ENCODE results near the gene TLE3. TPM values are rescaled to one million over a fixed set of nuclear protein-coding genes. Genes with fewer than 3 reads are reported as not detected.
"Not testable (repeated sequence)": the region's sequence is repeated elsewhere in the genome, so short reads cannot be mapped to it uniquely, and the experiment has no call there.

TLE3 gene
- total and polyA plus RNA-seq, 10 donors: 23.7 to 141 (median 104) TPM

DNA sequence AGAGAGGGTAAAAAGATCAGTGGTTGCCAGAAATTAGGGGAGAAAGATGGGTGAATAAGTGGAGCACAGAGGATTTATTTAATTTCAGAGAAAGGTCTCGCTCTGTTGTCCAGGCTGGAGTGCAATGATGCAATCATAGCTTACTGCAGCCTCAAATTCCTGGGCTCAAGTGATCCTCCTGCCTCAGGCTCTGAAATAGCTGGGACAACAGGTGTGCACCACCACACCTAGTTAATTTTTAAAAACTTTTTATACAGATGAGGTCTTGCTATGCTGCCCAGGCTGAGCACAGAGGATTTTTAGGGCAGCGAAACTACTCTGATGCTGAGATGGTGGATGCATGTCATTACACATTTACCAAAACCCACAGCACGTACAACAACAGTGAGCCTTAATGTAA lies 20.9 kb upstream of the TLE3 start:
- Histone ChIP-seq H3K4me3 (no peak overlapping the region), H3K4me1 (peaks cover 3 to 22% (median 8%) of the 10 kb centered on the region in 6 donors), H3K36me3 (no peaks in the 10 kb centered on the region), H3K9me3 (no peaks in the 10 kb centered on the region), H3K27ac (no peak overlapping the region), H3K27me3 (replicated peaks in 1 of 7) (peaks cover 0 to 23% (median 0%) of the 10 kb centered on the region in 7 donors)
- no peak for DNase-seq
- no peak for TF ChIP-seq POLR2AphosphoS5 (IDR thresholded peaks at IDR 0.05)
- TF ChIP-seq POLR2A (IDR thresholded peaks at IDR 0.05): no peak
- no peak for TF ChIP-seq CTCF (IDR thresholded peaks at IDR 0.05 in 8 of 11, conservative IDR thresholded peaks at IDR 0.05 in 3 of 11)
- intact Hi-C loops (cut with DNase I; ENCODE audit: low total_unique reads): no loop called here
- WGBS, 5 donors: 87 to 99% (median 95%) methylated on average over 3 of the region's 3 CpGs

- intact Hi-C loops (cut with DNase I; ENCODE audit: low total_unique reads): no loop called here
- Histone ChIP-seq H3K27me3 (replicated peaks in 1 of 7) (peaks cover 0 to 26% (median 0%) of the 10 kb centered on the region in 7 donors), H3K4me3 (no peak overlapping the region), H3K27ac (no peak overlapping the region), H3K9me3 (no peaks in the 10 kb centered on the region), H3K4me1 (peaks cover 8 to 39% (median 20%) of the 10 kb centered on the region in 6 donors), H3K36me3 (no peaks in the 10 kb centered on the region)
- no peak for TF ChIP-seq CTCF (IDR thresholded peaks at IDR 0.05 in 8 of 11, conservative IDR thresholded peaks at IDR 0.05 in 3 of 11)
- TF ChIP-seq POLR2A (IDR thresholded peaks at IDR 0.05): no peak
- 68 to 92% (median 80%) methylated on average over 3 of the region's 3 CpGs for WGBS, 5 donors
- no peak for DNase-seq
Measured at GRCh38 chr15:70116317-70116716, 18.6 kb upstream of the TLE3 start.

DNA sequence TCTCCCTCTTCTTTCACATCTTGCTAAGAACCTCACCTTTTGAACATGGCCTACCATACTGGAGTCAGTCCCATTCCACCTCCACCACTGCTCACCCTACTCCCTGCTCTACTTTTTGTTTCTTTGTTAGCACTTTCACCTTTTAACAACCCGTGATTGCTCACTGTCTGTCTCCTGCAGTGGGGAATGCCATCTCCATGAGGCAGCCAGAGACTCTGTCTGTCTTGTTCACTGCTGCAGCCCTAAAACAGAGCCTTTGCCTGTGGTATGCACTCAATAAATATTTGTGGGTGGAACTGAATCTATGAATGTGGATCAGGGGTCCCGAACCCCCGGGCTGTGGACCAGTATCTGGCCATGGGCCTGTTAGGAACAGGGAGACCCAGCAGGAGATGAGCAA lies 16.5 kb upstream of the TLE3 start:
- Histone ChIP-seq H3K4me3 (no peak overlapping the region), H3K36me3 (no peaks in the 10 kb centered on the region), H3K4me1 (peaks cover 8 to 42% (median 23%) of the 10 kb centered on the region in 6 donors), H3K27ac (peak overlapping the region in 4 of 8 donors; percentile 29 to 70 (median 56)), H3K9me3 (no peaks in the 10 kb centered on the region), H3K27me3 (replicated peaks in 1 of 7) (peaks cover 0 to 26% (median 0%) of the 10 kb centered on the region in 7 donors)
- no peak for DNase-seq
- intact Hi-C loops (cut with DNase I; ENCODE audit: low total_unique reads): no loop called here
- no peak for TF ChIP-seq CTCF (IDR thresholded peaks at IDR 0.05 in 8 of 11, conservative IDR thresholded peaks at IDR 0.05 in 3 of 11)
- TF ChIP-seq POLR2AphosphoS5 (IDR thresholded peaks at IDR 0.05): no peak
- TF ChIP-seq POLR2A (IDR thresholded peaks at IDR 0.05): no peak
- 84 to 90% (median 87%) methylated on average over 3 of the region's 3 CpGs for WGBS, 5 donors

DNA sequence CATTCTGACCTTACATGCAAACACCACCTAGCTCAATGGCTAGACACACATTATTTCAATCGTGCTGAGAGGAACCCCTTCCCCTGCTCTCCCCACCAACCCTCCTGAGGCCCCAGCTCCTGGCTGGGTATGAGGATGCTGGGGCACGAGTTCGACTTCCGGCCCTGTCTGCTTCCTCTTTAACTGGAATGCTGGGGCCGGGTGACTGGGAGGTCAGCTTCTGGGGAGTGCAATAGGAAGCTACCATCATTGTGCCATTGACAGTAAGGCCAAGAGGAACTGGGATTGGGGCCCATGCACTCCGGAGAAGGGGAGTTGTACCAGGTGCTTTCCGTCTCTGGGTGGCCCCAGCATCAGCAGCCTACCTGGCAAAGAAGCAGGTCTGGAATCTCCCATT lies 15.6 kb upstream of the TLE3 start:
- Histone ChIP-seq H3K36me3 (no peaks in the 10 kb centered on the region), H3K4me3 (no peak overlapping the region), H3K27ac (peak overlapping the region in 5 of 8 donors; percentile 29 to 71 (median 66)), H3K27me3 (replicated peaks in 1 of 7) (peaks cover 0 to 26% (median 0%) of the 10 kb centered on the region in 7 donors), H3K9me3 (no peaks in the 10 kb centered on the region), H3K4me1 (peaks cover 8 to 42% (median 23%) of the 10 kb centered on the region in 6 donors)
- DNase-seq: peak; percentile 91
- TF ChIP-seq POLR2A (IDR thresholded peaks at IDR 0.05) (no peak), POLR2AphosphoS5 (IDR thresholded peaks at IDR 0.05) (peak; percentile 35 to 70 (median 46))
- 11 to 33% (median 20%) methylated on average over 5 to 7 of the region's 7 CpGs for WGBS, 5 donors
- intact Hi-C loops (cut with DNase I; ENCODE audit: low total_unique reads): no loop called here

- Histone ChIP-seq H3K27ac (peak overlapping the region in 5 of 8 donors; percentile 29 to 71 (median 66)), H3K27me3 (replicated peaks in 1 of 7) (peaks cover 0 to 26% (median 0%) of the 10 kb centered on the region in 7 donors), H3K4me1 (peaks cover 8 to 42% (median 23%) of the 10 kb centered on the region in 6 donors)
- intact Hi-C loops (cut with DNase I; ENCODE audit: low total_unique reads); H3K4me3 ChIP-seq; H3K36me3 ChIP-seq; H3K9me3 ChIP-seq; DNase-seq: not testable (repeated sequence)
- 35 to 82% (median 51%) methylated on average over 6 to 7 of the region's 9 CpGs for WGBS, 5 donors
Measured at GRCh38 chr15:70112572-70113303, 15.0 kb upstream of the TLE3 start.

All from spleen (tissue), 11 donors.